HG03196 (cell line): ENCODE results near the gene CDKN2AIPNL.

Experiments
- ATAC-seq: cut with Tn5 transposase; IDR thresholded peaks from one replicate; pipeline ENCODE4 v1.9.1; 2021; ENCODE audit not compliant: unreplicated experiment

Gene CDKN2AIPNL

GRCh38 chr5:134411546-134412266, at the start of gene CDKN2AIPNL:
Gene CDKN2AIPNL (minus strand): TSS chr5:134411881. CDS start chr5:134411854, 27 bp downstream.
- ATAC-seq: peak; percentile 96

GRCh38 chr5:134460551-134460950, 48.9 kb upstream of the CDKN2AIPNL start:
- ATAC-seq: no peak

- no peak for ATAC-seq
Observed at GRCh38 chr5:134459491-134459890, 47.8 kb upstream of the CDKN2AIPNL start.

GRCh38 chr5:134459010-134459403, 47.3 kb upstream of the CDKN2AIPNL start:
- no peak for ATAC-seq

GRCh38 chr5:134458234-134459009, 46.7 kb upstream of the CDKN2AIPNL start:
- ATAC-seq: no peak

- ATAC-seq: no peak
Observed at GRCh38 chr5:134457801-134458200, 46.1 kb upstream of the CDKN2AIPNL start.

- no peak for ATAC-seq
Observed at GRCh38 chr5:134456825-134457224, 45.1 kb upstream of the CDKN2AIPNL start.

GRCh38 chr5:134455466-134455865, 43.8 kb upstream of the CDKN2AIPNL start:
- no peak for ATAC-seq

- ATAC-seq: no peak
Observed at GRCh38 chr5:134453016-134453415, 41.3 kb upstream of the CDKN2AIPNL start.

GRCh38 chr5:134451936-134452505, 40.3 kb upstream of the CDKN2AIPNL start:
- ATAC-seq: no peak

- no peak for ATAC-seq
Observed at GRCh38 chr5:134451225-134451935, 39.7 kb upstream of the CDKN2AIPNL start.

GRCh38 chr5:134450374-134450773, 38.7 kb upstream of the CDKN2AIPNL start:
- no peak for ATAC-seq

GRCh38 chr5:134449167-134449566, 37.5 kb upstream of the CDKN2AIPNL start:
- no peak for ATAC-seq

- ATAC-seq: no peak
Observed at GRCh38 chr5:134447815-134448520, 36.3 kb upstream of the CDKN2AIPNL start.

GRCh38 chr5:134446938-134447337, 35.3 kb upstream of the CDKN2AIPNL start:
- ATAC-seq: no peak

- ATAC-seq: no peak
Observed at GRCh38 chr5:134445856-134446818, 34.5 kb upstream of the CDKN2AIPNL start.

GRCh38 chr5:134444941-134445471, 33.3 kb upstream of the CDKN2AIPNL start:
- ATAC-seq: no peak

GRCh38 chr5:134440201-134440755, 28.6 kb upstream of the CDKN2AIPNL start:
- ATAC-seq: no peak

- no peak for ATAC-seq
Observed at GRCh38 chr5:134439210-134439654, 27.6 kb upstream of the CDKN2AIPNL start.
